OCI-LY1 (cell line): ENCODE results near the gene SETD5.

ENCODE experiments used
- EZH2 ChIP-seq: fragments of 200-600 bp; sonication (generic), shearing (Covaris generic); IDR thresholded peaks from 2 replicates; pipeline ENCODE4 v1.8.0; 2017; ENCODE audit warnings: borderline replicate concordance, mixed run types, mild to moderate bottlenecking, antibody characterized with exemption, low read length, moderate library complexity, mixed read lengths
- TF ChIP-seq, protein P1 (sequence below): fragments of 200-600 bp; sonication (generic), shearing (Covaris generic); IDR thresholded peaks from 2 replicates; pipeline ENCODE4 v1.5.1; 2017; ENCODE audit warnings: mild to moderate bottlenecking, antibody characterized with exemption, low read length, moderate library complexity, mixed read lengths

DNA sequence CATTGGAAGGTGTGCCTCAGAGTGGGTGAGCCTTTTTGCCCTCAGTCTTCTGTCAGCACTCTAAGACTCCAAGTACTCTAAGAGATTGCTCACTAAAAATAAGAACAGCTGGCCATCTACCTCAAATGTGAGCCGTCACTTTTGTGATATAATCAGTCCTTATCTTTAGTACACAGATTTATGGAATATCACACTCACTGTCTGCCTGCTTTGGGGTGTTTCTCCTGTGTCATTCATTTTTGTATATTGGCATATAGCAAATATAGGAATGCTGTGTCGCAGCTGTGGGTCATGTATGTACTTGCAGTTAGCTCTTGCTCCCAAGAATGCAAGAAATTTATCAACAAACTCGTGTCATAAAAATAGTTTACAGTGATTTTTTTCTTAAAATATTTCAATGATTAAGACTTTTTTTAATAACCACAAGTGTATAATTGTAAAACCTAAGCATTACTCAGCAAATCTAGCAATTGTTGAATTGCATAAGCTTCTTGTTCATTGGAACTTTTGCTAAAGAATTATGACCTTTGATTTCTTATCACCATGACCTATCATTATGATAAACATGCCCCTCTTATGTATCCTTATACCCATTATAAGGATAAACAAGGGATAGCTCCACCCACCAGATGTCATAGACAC is 18.8 kb downstream of the SETD5 start:
- TF ChIP-seq, protein P1, sequence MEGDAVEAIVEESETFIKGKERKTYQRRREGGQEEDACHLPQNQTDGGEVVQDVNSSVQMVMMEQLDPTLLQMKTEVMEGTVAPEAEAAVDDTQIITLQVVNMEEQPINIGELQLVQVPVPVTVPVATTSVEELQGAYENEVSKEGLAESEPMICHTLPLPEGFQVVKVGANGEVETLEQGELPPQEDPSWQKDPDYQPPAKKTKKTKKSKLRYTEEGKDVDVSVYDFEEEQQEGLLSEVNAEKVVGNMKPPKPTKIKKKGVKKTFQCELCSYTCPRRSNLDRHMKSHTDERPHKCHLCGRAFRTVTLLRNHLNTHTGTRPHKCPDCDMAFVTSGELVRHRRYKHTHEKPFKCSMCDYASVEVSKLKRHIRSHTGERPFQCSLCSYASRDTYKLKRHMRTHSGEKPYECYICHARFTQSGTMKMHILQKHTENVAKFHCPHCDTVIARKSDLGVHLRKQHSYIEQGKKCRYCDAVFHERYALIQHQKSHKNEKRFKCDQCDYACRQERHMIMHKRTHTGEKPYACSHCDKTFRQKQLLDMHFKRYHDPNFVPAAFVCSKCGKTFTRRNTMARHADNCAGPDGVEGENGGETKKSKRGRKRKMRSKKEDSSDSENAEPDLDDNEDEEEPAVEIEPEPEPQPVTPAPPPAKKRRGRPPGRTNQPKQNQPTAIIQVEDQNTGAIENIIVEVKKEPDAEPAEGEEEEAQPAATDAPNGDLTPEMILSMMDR, result no peak
- TF ChIP-seq EZH2, result no peak
